H9 (cell line): ENCODE measurements around the gene RMDN2. TPM values are rescaled to one million over a fixed set of nuclear protein-coding genes. Genes with fewer than 3 reads are reported as not detected.

Experiments used
- DNase-seq: peaks from one replicate; pipeline ENCODE4 v3.0.0-alpha.2; 2017
- H2AFZ ChIP-seq: one replicate; pipeline ENCODE4 v1.6.1; 2013; ENCODE audit warnings: mild to moderate bottlenecking, low read length, control low read depth, moderate library complexity
- H2AK5ac ChIP-seq: 2 replicates; pipeline ENCODE4 v1.6.1; 2013; ENCODE audit warnings: low read length, control low read depth, mixed read lengths; ENCODE audit not compliant: insufficient read length
- H2BK120ac ChIP-seq: one replicate; pipeline ENCODE4 v1.6.1; 2013; ENCODE audit warnings: low read depth, mild to moderate bottlenecking, low read length, control low read depth, inconsistent platforms; ENCODE audit not compliant: poor library complexity, severe bottlenecking
- H2BK12ac ChIP-seq: 2 replicates; pipeline ENCODE4 v1.6.1; 2013; ENCODE audit warnings: low read length, control low read depth, mixed read lengths, low read depth; ENCODE audit not compliant: insufficient read length
- H2BK15ac ChIP-seq: 2 replicates; pipeline ENCODE4 v1.6.1; 2013; ENCODE audit warnings: low read depth, low read length, control low read depth
- H2BK20ac ChIP-seq: one replicate; pipeline ENCODE4 v1.6.1; 2013; ENCODE audit warnings: low read depth, mild to moderate bottlenecking, low read length, control low read depth, inconsistent platforms; ENCODE audit not compliant: poor library complexity, severe bottlenecking
- H2BK5ac ChIP-seq: 2 replicates; pipeline ENCODE4 v1.6.1; 2013; ENCODE audit warnings: low read length, control low read depth, mixed read lengths; ENCODE audit not compliant: insufficient read length
- H3K14ac ChIP-seq: 2 replicates; pipeline ENCODE4 v1.6.1; 2013; ENCODE audit warnings: low read length, control low read depth; ENCODE audit not compliant: insufficient read depth
- H3K18ac ChIP-seq: 2 replicates; pipeline ENCODE4 v1.6.1; 2013; ENCODE audit warnings: low read depth, mild to moderate bottlenecking, mixed read lengths, low read length, control low read depth; ENCODE audit not compliant: insufficient read length
- H3K23ac ChIP-seq: 2 replicates; pipeline ENCODE4 v1.6.1; 2013; ENCODE audit warnings: low read length, control low read depth, mixed read lengths, low read depth; ENCODE audit not compliant: insufficient read length
- H3K23me2 ChIP-seq: 2 replicates; pipeline ENCODE4 v1.6.1; 2013; ENCODE audit warnings: low read depth, mild to moderate bottlenecking, mixed read lengths, low read length, control low read depth; ENCODE audit not compliant: insufficient read length, poor library complexity, severe bottlenecking
- H3K27ac ChIP-seq: 2 replicates; pipeline ENCODE4 v1.5.1; 2013; ENCODE audit warnings: low read length, control low read depth, mixed read lengths, low read depth; ENCODE audit not compliant: insufficient read length
- H3K27me3 ChIP-seq: 2 replicates; pipeline ENCODE4 v1.6.1; 2013; ENCODE audit warnings: low read length, control low read depth, inconsistent platforms; ENCODE audit not compliant: insufficient read depth
- H3K4ac ChIP-seq: 2 replicates; pipeline ENCODE4 v1.6.1; 2013; ENCODE audit warnings: low read depth, mild to moderate bottlenecking, control low read depth, inconsistent platforms, low read length, moderate library complexity
- H3K4me1 ChIP-seq: 2 replicates; pipeline ENCODE4 v1.6.1; 2013; ENCODE audit warnings: low read length, control low read depth, inconsistent platforms; ENCODE audit not compliant: insufficient read depth
- H3K4me2 ChIP-seq: 2 replicates; pipeline ENCODE4 v1.6.1; 2013; ENCODE audit warnings: low read length, control low read depth, mixed read lengths; ENCODE audit not compliant: insufficient read length, insufficient read depth
- H3K56ac ChIP-seq: 2 replicates; pipeline ENCODE4 v1.6.1; 2013; ENCODE audit warnings: low read depth, mild to moderate bottlenecking, mixed read lengths, low read length, control low read depth; ENCODE audit not compliant: insufficient read length
- H3K79me1 ChIP-seq: 2 replicates; pipeline ENCODE4 v1.6.1; 2013; ENCODE audit warnings: low read depth, mild to moderate bottlenecking, moderate library complexity, low read length, control low read depth, inconsistent platforms; ENCODE audit not compliant: insufficient read depth, poor library complexity, severe bottlenecking
- H3K79me2 ChIP-seq: 2 replicates; pipeline ENCODE4 v1.6.1; 2013; ENCODE audit warnings: low read length, control low read depth, inconsistent platforms; ENCODE audit not compliant: insufficient read depth
- H3K9ac ChIP-seq: 2 replicates; pipeline ENCODE4 v1.6.1; 2013; ENCODE audit warnings: low read length, control low read depth, mixed read lengths; ENCODE audit not compliant: insufficient read length; ENCODE audit errors: extremely low read depth
- H3K9me3 ChIP-seq: one replicate; pipeline ENCODE4 v1.6.1; 2013; ENCODE audit warnings: low read depth, low read length, inconsistent platforms; ENCODE audit not compliant: control insufficient read depth
- H3T11ph ChIP-seq: one replicate; pipeline ENCODE4 v1.6.1; 2013; ENCODE audit warnings: mild to moderate bottlenecking, low read length, control low read depth, inconsistent platforms
- H4K20me1 ChIP-seq: one replicate; pipeline ENCODE4 v1.6.1; 2013; ENCODE audit not compliant: control insufficient read depth, insufficient read length, insufficient read depth
- H4K5ac ChIP-seq: 2 replicates; pipeline ENCODE4 v1.6.1; 2013; ENCODE audit warnings: low read depth, mild to moderate bottlenecking, mixed read lengths, low read length, control low read depth; ENCODE audit not compliant: insufficient read length
- H4K8ac ChIP-seq: replicated peaks from 2 replicates; pipeline ENCODE4 v1.6.1; 2013; ENCODE audit warnings: low read length, control low read depth, mixed read lengths, low read depth; ENCODE audit not compliant: insufficient read length
- H4K91ac ChIP-seq: 2 replicates; pipeline ENCODE4 v1.6.1; 2013; ENCODE audit warnings: low read depth, mild to moderate bottlenecking, moderate library complexity, mixed read lengths, low read length, control low read depth; ENCODE audit not compliant: insufficient read length
- H3K27ac Mint-ChIP-seq, 3 experiments: 2 replicates in 2 of 3; 3 replicates in 1 of 3; pipeline ENCODE4 v1.8.0; 2020 to 2021; ENCODE audit warnings: mixed read lengths in 3 of 3, mild to moderate bottlenecking in 1 of 3, moderate library complexity in 1 of 3
- H3K27me3 Mint-ChIP-seq: 2 replicates; pipeline ENCODE4 v1.8.0; 2021; ENCODE audit warnings: low read depth, mild to moderate bottlenecking, moderate library complexity, mixed read lengths
- H3K36me3 Mint-ChIP-seq, 3 experiments: 2 replicates in 2 of 3; 3 replicates in 1 of 3; pipeline ENCODE4 v1.8.0; 2020 to 2021; ENCODE audit warnings: low read depth in 3 of 3, mixed read lengths in 3 of 3; ENCODE audit not compliant: insufficient read depth in 1 of 3
- H3K4me1 Mint-ChIP-seq, 2 experiments: 2 replicates each; pipeline ENCODE4 v1.8.0; 2020; ENCODE audit warnings: mixed read lengths in 2 of 2
- H3K4me3 Mint-ChIP-seq, 2 experiments: 2 replicates in 1 of 2; 3 replicates in 1 of 2; pipeline ENCODE4 v1.8.0; 2020 to 2021; ENCODE audit warnings: mild to moderate bottlenecking in 2 of 2, mixed read lengths in 2 of 2, moderate library complexity in 1 of 2
- H3K9me3 Mint-ChIP-seq, 2 experiments: 2 replicates in 1 of 2; 3 replicates in 1 of 2; pipeline ENCODE4 v1.8.0; 2020; ENCODE audit warnings: mild to moderate bottlenecking in 2 of 2, mixed read lengths in 2 of 2, moderate library complexity in 1 of 2
- CTCF ChIP-seq: fragments of 200-600 bp; sonication (generic); conservative IDR thresholded peaks from 3 replicates; pipeline ENCODE4 v1.8.0; 2021; ENCODE audit warnings: antibody characterized with exemption, mild to moderate bottlenecking
- WGBS: extraction: QIAGEN DNeasy Blood & Tissue Kit; methylation state at CpG from one replicate; pipeline ENCODE4 v1.1.7; 2013; ENCODE audit warnings: missing lambda C conversion rate, low lambda C conversion rate, mixed read lengths; ENCODE audit not compliant: insufficient read length; ENCODE audit errors: extremely low coverage; 5-methylcytosine and 5-hydroxymethylcytosine counted together
- total RNA-seq: library from RNA; stranded (reverse); gene quantifications from 2 replicates; pipeline ENCODE4 v1.2.1, GENCODE V29; 2021

The RMDN2 gene
- total RNA-seq, 1 experiment from 2014 or later = 2.8 TPM

GRCh38 chr2:38016219-38016618 lies 91.1 kb downstream of the RMDN2 start:
- peaks cover 0 to 2% of the 10 kb centered on the region in 2 experiments for H3K9me3 Mint-ChIP-seq
- Histone ChIP-seq H3K4me2 (no peak overlapping the region), H3K9me3 (no peaks in the 10 kb centered on the region), H3K79me1 (no peaks in the 10 kb centered on the region), H2BK20ac (no peak overlapping the region), H4K91ac (no peak overlapping the region), H2AK5ac (no peak overlapping the region), H3K4ac (no peak overlapping the region), H3K27me3 (no peaks in the 10 kb centered on the region), H4K8ac (no peak overlapping the region), H2BK120ac (no peak overlapping the region), H3K9ac (no peak overlapping the region), H2BK5ac (no peak overlapping the region), H3K23me2 (no peaks in the 10 kb centered on the region), H4K20me1 (no peaks in the 10 kb centered on the region), H4K5ac (no peak overlapping the region), H3K23ac (no peak overlapping the region), H2BK12ac (no peak overlapping the region), H2BK15ac (no peak overlapping the region), H3K4me1 (no peaks in the 10 kb centered on the region), H3K27ac (no peak overlapping the region), H3T11ph (no peak overlapping the region), H2AFZ (no peak overlapping the region), H3K18ac (no peak overlapping the region), H3K79me2 (no peaks in the 10 kb centered on the region), H3K56ac (no peak overlapping the region), H3K14ac (no peak overlapping the region)
- no CpG with 5 or more reads among the region's 1 CpG for WGBS
- no peak overlapping the region for H3K4me3 Mint-ChIP-seq
- no peaks in the 10 kb centered on the region for H3K27me3 Mint-ChIP-seq
- H3K27ac Mint-ChIP-seq = no peak overlapping the region
- peaks cover 0 to 10% (median 1%) of the 10 kb centered on the region in 3 experiments; a peak in 5 of 7 replicates for H3K36me3 Mint-ChIP-seq
- peaks cover 6 to 7% of the 10 kb centered on the region in 2 experiments for H3K4me1 Mint-ChIP-seq
- DNase-seq = no peak
- TF ChIP-seq CTCF = no peak
